Transverse colon (tissue), 4 donors: ENCODE data around the gene NOC4L.

ENCODE experiments used
- CTCF ChIP-seq, 5 experiments: fragments of 200-600 bp in 3 of 5; fragments of 450-650 bp in 2 of 5; sonication (generic) in 3 of 5; IDR thresholded peaks; 1 replicate in 2 of 5; 2 replicates in 3 of 5; pipeline ENCODE4 v1.5.1; 2016 to 2017; ENCODE audit warnings: antibody characterized with exemption in 5 of 5, inconsistent platforms in 3 of 5, mild to moderate bottlenecking in 2 of 5, moderate library complexity in 1 of 5
- EP300 ChIP-seq: sonication (generic); formaldehyde crosslinking; IDR thresholded peaks from one replicate; pipeline ENCODE4 v1.6.1; 2017; ENCODE audit warnings: antibody characterized with exemption, low read depth
- POLR2AphosphoS5 ChIP-seq, 3 donors: sonication (generic); formaldehyde crosslinking; IDR thresholded peaks; one replicate each; pipeline ENCODE4 v1.6.1; 2016; ENCODE audit warnings: antibody characterized with exemption in 3 of 3

GRCh38 chr12:132143336-132144071, 753 bp upstream of the NOC4L start:
- no peak for TF ChIP-seq CTCF (IDR thresholded peaks at IDR 0.05)
- TF ChIP-seq POLR2AphosphoS5 (IDR thresholded peaks at IDR 0.05) = no peak
- TF ChIP-seq EP300 = no peak
